Ovary (tissue), 9 donors: ENCODE data around the gene GRIN1. TPM values are rescaled to one million over a fixed set of nuclear protein-coding genes. Genes with fewer than 3 reads are reported as not detected.
A peak's percentile ranks its signal among the peaks of the same experiment; 100 is the strongest.

Source experiments
- DNase-seq, 5 donors: peaks; one replicate each; pipeline ENCODE4 v3.0.0-alpha.2; 2019 to 2020
- H3K27ac ChIP-seq, 2 donors: fragments of 200-600 bp; one replicate each; pipeline versions ENCODE4 v1.5.1 to v1.8.0; 2019 to 2022
- H3K27me3 ChIP-seq: fragments of 200-600 bp; one replicate; pipeline ENCODE4 v1.8.0; 2022
- H3K36me3 ChIP-seq: fragments of 200-600 bp; sonication (generic); one replicate; pipeline ENCODE4 v1.5.1; 2019
- H3K4me1 ChIP-seq: one replicate; pipeline ENCODE4 v1.8.1; 2013; ENCODE audit warnings: mild to moderate bottlenecking, moderate library complexity; ENCODE audit not compliant: insufficient read depth
- H3K4me3 ChIP-seq: fragments of 200-600 bp; sonication (generic); one replicate; pipeline ENCODE4 v1.5.1; 2017
- H3K9me3 ChIP-seq, 2 donors: fragments of 200-600 bp in 1 of 2; sonication (generic) in 1 of 2; one replicate each; pipeline versions ENCODE4 v1.5.1 to v1.8.1; 2013 to 2019; ENCODE audit warnings: mild to moderate bottlenecking in 1 of 2, moderate library complexity in 1 of 2
- EP300 ChIP-seq: sonication (generic); formaldehyde crosslinking; IDR thresholded peaks from one replicate; pipeline ENCODE4 v1.6.1; 2017; ENCODE audit warnings: antibody characterized with exemption
- POLR2A ChIP-seq: fragments of 450-650 bp; IDR thresholded peaks from one replicate; pipeline ENCODE4 v1.6.1; 2017; ENCODE audit warnings: antibody characterized with exemption, mild to moderate bottlenecking, moderate library complexity
- WGBS, 3 donors: extraction: QIAGEN DNeasy Blood & Tissue Kit in 1 of 3; methylation state at CpG; one replicate each; pipeline versions ENCODE4 v1.1.5 to v1.1.7; 2013 to 2017; 5-methylcytosine and 5-hydroxymethylcytosine counted together
- intact Hi-C, 4 donors: fragments of 100-400 bp; cut with DNase I; formaldehyde crosslinking; loops; one replicate each; pipeline versions ENCODE4 v1.11.0 to v1.15.1; 2022 to 2023
- microRNA-seq, 3 donors: library from miRNA; unstranded; fragments of <30 nt; microRNA quantifications; one replicate each; pipeline versions ENCODE4 to v1.2.0, GENCODE V29; 2019 to 2020
- polyA plus RNA-seq, 2 donors: library from polyadenylated mRNA; stranded (reverse); fragments of 200-250 nt in 1 of 2; fragments of 350-450 nt in 1 of 2; fragmentation: Illumina TruSeq in 1 of 2; extraction: RNeasy Lipid Tissue Mini Kit (QIAGEN cat#74804) in 1 of 2; gene quantifications; one replicate each; pipeline ENCODE4 v1.2.3, GENCODE V29; 2013 to 2014
- small RNA-seq: library from RNA; depleted of rRNA; stranded (forward); fragments of <200 nt; gene quantifications from one replicate; pipeline ENCODE3, GENCODE V24; 2016
- total RNA-seq, 7 donors: library from RNA; depleted of rRNA in 2 of 7; stranded (reverse); fragments of >200 nt in 2 of 7; fragmentation: NEBNext Ultra II Directional in 3 of 7; extraction: Animal tissue kit (Norgen Biotek cat#: 25700) in 3 of 7; gene quantifications; one replicate each; pipeline versions ENCODE4 v1.1.0 to v1.2.4, GENCODE V29; 2016 to 2023
- TF ChIP-seq, protein P1 (sequence below), 3 donors: fragments of 450-650 bp in 2 of 3; fragments of 200-600 bp in 1 of 3; IDR thresholded peaks; one replicate each; pipeline versions ENCODE4 v1.5.1 to v1.8.0; 2016 to 2022; ENCODE audit warnings: antibody characterized with exemption in 3 of 3, mild to moderate bottlenecking in 1 of 3
- donor health status: DM: no; HTN: no; CAD: no; lungs with moderate emphysema.
- donor health status: DM: no; HTN: no; CAD: no.
- donor health status: Bipolar disorder and iron deficiency.
- donor health status: DM: yes; HTN: yes; CAD: no.
- donor health status: DM: no; HTN: no; CAD: no.
- donor health status: DM: yes; HTN: yes; CAD: no.

Gene GRIN1
- total and polyA plus RNA-seq, 9 donors = 0.15 TPM; not detected in 8

DNA sequence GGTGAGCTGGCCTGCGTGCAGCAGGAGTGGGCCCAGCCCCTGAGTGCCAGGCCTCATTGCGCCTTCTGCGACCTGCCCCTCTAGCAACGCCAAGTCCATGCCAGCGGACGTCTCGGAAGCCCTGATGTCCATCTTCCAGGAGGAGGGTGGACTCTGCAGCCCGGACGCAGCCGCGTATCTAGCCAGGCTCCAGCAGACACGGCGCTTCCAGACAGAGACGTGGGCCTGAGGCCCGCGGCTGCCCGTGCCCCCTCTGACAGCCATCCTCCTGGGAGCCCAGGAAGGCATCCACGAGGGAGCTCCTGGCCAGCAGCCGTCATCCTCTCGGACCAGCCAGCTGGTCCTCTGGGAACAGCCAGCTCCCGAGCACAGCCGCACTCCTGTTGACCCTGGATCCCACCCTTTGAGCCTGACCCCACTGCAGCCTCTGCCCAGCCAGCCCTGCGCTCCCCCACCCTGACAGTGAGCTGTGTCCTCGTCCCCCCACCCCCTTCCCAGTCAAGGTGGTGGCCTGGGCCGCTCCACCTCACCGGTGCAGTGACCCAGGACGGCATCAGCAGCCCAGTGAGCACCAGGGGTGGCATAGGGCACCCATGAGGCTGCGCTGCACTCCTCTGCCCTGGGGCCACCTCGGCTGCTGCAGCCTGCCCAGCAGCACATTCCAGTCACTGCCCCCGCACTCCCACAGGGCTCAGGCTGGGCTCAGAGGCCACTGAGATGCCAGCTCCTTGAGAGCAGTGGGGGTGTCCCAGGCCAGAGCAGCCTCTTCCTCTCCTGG is 77.4 kb downstream of the GRIN1 start:
- intact Hi-C loops = no loop called here
- H3K27me3 ChIP-seq = no peaks in the 10 kb centered on the region
- WGBS, 3 donors = 84 to 90% (median 87%) methylated on average over 29 to 30 of the region's 30 CpGs
- peaks cover 5% of the 10 kb centered on the region for H3K4me1 ChIP-seq
- no peak overlapping the region for H3K4me3 ChIP-seq
- H3K36me3 ChIP-seq = no peaks in the 10 kb centered on the region
- no peaks in the 10 kb centered on the region for H3K9me3 ChIP-seq
- DNase-seq = no peak
- no peak for TF ChIP-seq POLR2A
- TF ChIP-seq EP300 = no peak
- TF ChIP-seq, protein P1, sequence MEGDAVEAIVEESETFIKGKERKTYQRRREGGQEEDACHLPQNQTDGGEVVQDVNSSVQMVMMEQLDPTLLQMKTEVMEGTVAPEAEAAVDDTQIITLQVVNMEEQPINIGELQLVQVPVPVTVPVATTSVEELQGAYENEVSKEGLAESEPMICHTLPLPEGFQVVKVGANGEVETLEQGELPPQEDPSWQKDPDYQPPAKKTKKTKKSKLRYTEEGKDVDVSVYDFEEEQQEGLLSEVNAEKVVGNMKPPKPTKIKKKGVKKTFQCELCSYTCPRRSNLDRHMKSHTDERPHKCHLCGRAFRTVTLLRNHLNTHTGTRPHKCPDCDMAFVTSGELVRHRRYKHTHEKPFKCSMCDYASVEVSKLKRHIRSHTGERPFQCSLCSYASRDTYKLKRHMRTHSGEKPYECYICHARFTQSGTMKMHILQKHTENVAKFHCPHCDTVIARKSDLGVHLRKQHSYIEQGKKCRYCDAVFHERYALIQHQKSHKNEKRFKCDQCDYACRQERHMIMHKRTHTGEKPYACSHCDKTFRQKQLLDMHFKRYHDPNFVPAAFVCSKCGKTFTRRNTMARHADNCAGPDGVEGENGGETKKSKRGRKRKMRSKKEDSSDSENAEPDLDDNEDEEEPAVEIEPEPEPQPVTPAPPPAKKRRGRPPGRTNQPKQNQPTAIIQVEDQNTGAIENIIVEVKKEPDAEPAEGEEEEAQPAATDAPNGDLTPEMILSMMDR (IDR thresholded peaks at IDR 0.05) = no peak
- no peak overlapping the region for H3K27ac ChIP-seq

DNA sequence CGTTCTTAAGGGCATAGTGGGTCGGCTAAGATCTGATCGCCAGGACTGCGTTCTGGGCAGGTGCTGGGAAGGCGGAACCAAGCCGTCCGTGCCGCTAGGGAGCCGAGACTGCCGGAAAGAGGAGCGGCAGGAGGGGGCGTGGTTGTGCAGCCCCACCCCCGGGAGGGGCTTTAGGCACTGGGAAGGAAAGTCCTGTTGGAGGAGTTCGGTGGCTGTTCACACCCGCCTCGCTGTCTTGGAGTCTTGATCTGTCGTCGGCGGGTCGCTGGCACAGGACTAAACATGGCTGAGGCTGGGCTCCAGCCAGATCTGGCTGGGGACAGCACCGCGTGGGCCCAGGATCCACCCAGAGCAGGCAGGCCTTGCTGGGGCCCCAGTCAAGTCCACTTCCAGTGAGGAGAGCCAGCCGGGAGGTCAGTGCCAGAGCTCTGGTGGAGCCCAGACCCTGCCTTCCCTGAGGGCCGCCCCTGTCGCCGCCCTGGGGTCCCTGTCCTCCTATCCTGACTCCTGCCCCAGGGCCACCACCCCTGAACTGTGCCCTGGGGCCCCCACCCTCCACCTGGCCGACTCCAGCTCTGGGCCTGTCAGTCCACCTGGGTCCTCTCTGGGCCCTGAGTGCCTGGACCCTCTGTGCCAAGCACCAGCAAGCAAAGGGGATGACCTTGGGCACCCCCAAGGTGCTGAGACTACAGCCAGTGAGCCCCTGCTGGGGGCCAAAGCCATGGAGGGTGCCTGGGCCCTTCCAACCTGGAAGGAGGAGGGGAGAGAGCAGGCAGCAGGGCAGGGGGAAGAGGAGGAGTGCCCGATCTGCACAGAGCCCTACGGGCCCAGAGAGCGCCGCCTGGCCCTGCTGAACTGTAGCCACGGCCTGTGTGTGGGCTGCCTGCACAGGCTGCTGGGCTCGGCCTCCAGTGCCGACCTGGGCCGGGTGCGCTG is 78.6 kb downstream of the GRIN1 start:
- TF ChIP-seq, protein P1 (IDR thresholded peaks at IDR 0.05) = no peak
- no peak for TF ChIP-seq EP300
- no peak for TF ChIP-seq POLR2A
- Histone ChIP-seq H3K36me3 (no peaks in the 10 kb centered on the region), H3K27me3 (no peaks in the 10 kb centered on the region), H3K4me1 (peaks cover 6% of the 10 kb centered on the region), H3K27ac (no peak overlapping the region), H3K9me3 (no peaks in the 10 kb centered on the region), H3K4me3 (peak overlapping the region; percentile 14)
- intact Hi-C loops = no loop called here
- WGBS, 3 donors = 40 to 66% (median 46%) methylated on average over 16 to 36 of the region's 36 CpGs
- DNase-seq = peak in 3 of 5 donors; percentile 51 to 72 (median 59)

DNA sequence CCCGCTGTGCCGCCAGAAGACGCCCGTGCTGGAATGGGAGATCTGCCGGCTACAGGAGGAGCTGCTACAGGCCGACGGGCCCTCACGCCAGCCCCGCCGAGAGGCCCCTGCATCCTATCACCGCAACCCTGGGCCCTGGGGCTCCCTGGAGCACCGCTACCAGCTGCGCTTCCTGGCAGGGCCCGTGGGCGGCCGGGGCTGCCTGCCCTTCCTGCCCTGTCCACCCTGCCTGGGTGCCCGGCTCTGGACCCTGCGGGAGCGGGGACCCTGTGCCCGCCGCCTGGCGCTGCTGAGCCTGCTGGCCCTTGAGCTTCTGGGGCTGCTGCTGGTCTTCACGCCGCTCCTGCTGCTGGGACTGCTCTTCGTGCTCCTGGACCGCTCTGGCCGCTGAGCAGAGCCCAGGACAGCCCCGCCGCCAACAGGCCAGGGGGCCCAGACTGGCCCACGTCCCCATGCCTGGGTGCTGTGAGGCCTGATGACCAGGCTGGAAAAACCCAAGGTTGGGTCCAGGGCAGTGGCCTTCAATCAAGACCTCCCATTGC is 79.3 kb downstream of the GRIN1 start:
- peaks cover 11% of the 10 kb centered on the region for H3K4me1 ChIP-seq

More for the DNA sequence above, 79.3 kb downstream of the GRIN1 start:
- H3K27ac ChIP-seq = no peak overlapping the region
- no peaks in the 10 kb centered on the region for H3K9me3 ChIP-seq
- no peak overlapping the region for H3K4me3 ChIP-seq
- no peaks in the 10 kb centered on the region for H3K27me3 ChIP-seq
- no peak for DNase-seq
- intact Hi-C loops = no loop called here
- no peaks in the 10 kb centered on the region for H3K36me3 ChIP-seq
- 81 to 92% (median 90%) methylated on average over 20 to 30 of the region's 30 CpGs for WGBS, 3 donors
- no peak for TF ChIP-seq EP300
- TF ChIP-seq, protein P1 (IDR thresholded peaks at IDR 0.05) = no peak
- TF ChIP-seq POLR2A = no peak

Small RNA genes within 50 kb of the gene (microRNA-seq; reads per million reads assigned to microRNA genes)
- 0 reads per million in 3 donors for gene MIR3621

Small RNA genes within 50 kb of the gene (small RNA-seq; reads per million reads assigned to genes)
- gene MIR3621 = not detected
- not detected for gene RF00153

Other genes starting within 250 kb of the GRIN1 start
Only the 30 nearest of the 31 such genes appear.
- under 1 TPM in 1 of 7 donors, not detected in 6; 1.00 TPM for gene C8G, start 193.9 kb upstream of the GRIN1 start, total RNA-seq
- under 1 TPM in 1 of 2 donors, not detected in 1; 0.38 TPM for gene C8G, start 193.9 kb upstream of the GRIN1 start, polyA plus RNA-seq
- gene LCN12, start 186.9 kb upstream of the GRIN1 start, total RNA-seq = 10 to 100 TPM in 5 of 7 donors, 1 to 10 TPM in 2; 1.3 to 40.9 (median 19.2) TPM
- 1 to 10 TPM; 1.1 to 6.1 TPM for gene LCN12, start 186.9 kb upstream of the GRIN1 start, polyA plus RNA-seq
- gene PTGDS, start 161.7 kb upstream of the GRIN1 start, total RNA-seq = 100 to 1,000 TPM in 2 of 7 donors, 10 to 100 TPM in 4, 1 to 10 TPM in 1; 5.8 to 191 (median 59.8) TPM
- gene PTGDS, start 161.7 kb upstream of the GRIN1 start, polyA plus RNA-seq = 10 to 100 TPM; 13.6 to 43.1 TPM
- gene LCNL1, start 156.2 kb upstream of the GRIN1 start, total RNA-seq = 1 to 10 TPM in 2 of 7 donors, under 1 TPM in 4, not detected in 1; 0.25 to 1.6 (median 0.61) TPM
- under 1 TPM; 0.17 to 0.19 TPM for gene LCNL1, start 156.2 kb upstream of the GRIN1 start, polyA plus RNA-seq
- gene PAXX, start 146.7 kb upstream of the GRIN1 start, total RNA-seq = 10 to 100 TPM; 23.6 to 48.9 (median 37.5) TPM
- gene PAXX, start 146.7 kb upstream of the GRIN1 start, polyA plus RNA-seq = 10 to 100 TPM in 1 of 2 donors, 1 to 10 TPM in 1; 1.1 to 47.8 TPM
- gene CLIC3, start 142.6 kb upstream of the GRIN1 start, total RNA-seq = 1 to 10 TPM in 3 of 7 donors, under 1 TPM in 2, not detected in 2; 0.57 to 6.5 (median 1.5) TPM
- gene CLIC3, start 142.6 kb upstream of the GRIN1 start, polyA plus RNA-seq = 1 to 10 TPM in 1 of 2 donors, not detected in 1; 1.1 TPM
- gene ABCA2, start 110.9 kb upstream of the GRIN1 start, total RNA-seq = 10 to 100 TPM in 5 of 7 donors, 1 to 10 TPM in 2; 5.8 to 26.9 (median 13.7) TPM
- gene ABCA2, start 110.9 kb upstream of the GRIN1 start, polyA plus RNA-seq = 10 to 100 TPM in 1 of 2 donors, 1 to 10 TPM in 1; 2.0 to 10.5 TPM
- gene FUT7, start 107.1 kb upstream of the GRIN1 start, total RNA-seq = under 1 TPM in 1 of 7 donors, not detected in 6; 0.08 TPM
- under 1 TPM in 1 of 2 donors, not detected in 1; 0.07 TPM for gene FUT7, start 107.1 kb upstream of the GRIN1 start, polyA plus RNA-seq
- gene NPDC1, start 93.0 kb upstream of the GRIN1 start, total RNA-seq = 100 to 1,000 TPM in 2 of 7 donors, 10 to 100 TPM in 5; 22.3 to 112 (median 49.9) TPM
- 10 to 100 TPM in 1 of 2 donors, 1 to 10 TPM in 1; 2.1 to 67.9 TPM for gene NPDC1, start 93.0 kb upstream of the GRIN1 start, polyA plus RNA-seq
- gene ENTPD2, start 85.1 kb upstream of the GRIN1 start, total RNA-seq = 1 to 10 TPM in 4 of 7 donors, under 1 TPM in 3; 0.12 to 5.1 (median 1.0) TPM
- under 1 TPM; 0.32 to 0.82 TPM for gene ENTPD2, start 85.1 kb upstream of the GRIN1 start, polyA plus RNA-seq
- gene SAPCD2, start 68.6 kb upstream of the GRIN1 start, total RNA-seq = under 1 TPM in 5 of 7 donors, not detected in 2; 0.24 to 0.62 (median 0.37) TPM
- gene SAPCD2, start 68.6 kb upstream of the GRIN1 start, polyA plus RNA-seq = under 1 TPM; 0.10 to 0.15 TPM
- gene UAP1L1, start 61.6 kb upstream of the GRIN1 start, total RNA-seq = 1 to 10 TPM; 1.3 to 6.3 (median 4.1) TPM
- 1 to 10 TPM; 3.0 to 4.1 TPM for gene UAP1L1, start 61.6 kb upstream of the GRIN1 start, polyA plus RNA-seq
- 10 to 100 TPM; 30.2 to 55.1 (median 38.6) TPM for gene MAN1B1, start 52.2 kb upstream of the GRIN1 start, total RNA-seq
- 100 to 1,000 TPM in 1 of 2 donors, 10 to 100 TPM in 1; 44.0 to 109 TPM for gene MAN1B1, start 52.2 kb upstream of the GRIN1 start, polyA plus RNA-seq
- gene DPP7, start 24.4 kb upstream of the GRIN1 start, total RNA-seq = 100 to 1,000 TPM in 2 of 7 donors, 10 to 100 TPM in 5; 39.8 to 117 (median 95.6) TPM
- gene DPP7, start 24.4 kb upstream of the GRIN1 start, polyA plus RNA-seq = 10 to 100 TPM in 1 of 2 donors, 1 to 10 TPM in 1; 3.0 to 88.7 TPM
- 1 to 10 TPM in 1 of 7 donors, under 1 TPM in 1, not detected in 5; 0.23 to 3.0 TPM for gene LRRC26, start 30.9 kb downstream of the GRIN1 start, total RNA-seq
- gene LRRC26, start 30.9 kb downstream of the GRIN1 start, polyA plus RNA-seq = not detected
- gene TMEM210, start 32.9 kb downstream of the GRIN1 start, total RNA-seq = not detected
- gene TMEM210, start 32.9 kb downstream of the GRIN1 start, polyA plus RNA-seq = not detected
- gene ANAPC2, start 49.4 kb downstream of the GRIN1 start, total RNA-seq = 10 to 100 TPM; 23.1 to 61.5 (median 53.9) TPM
- gene ANAPC2, start 49.4 kb downstream of the GRIN1 start, polyA plus RNA-seq = 10 to 100 TPM in 1 of 2 donors, 1 to 10 TPM in 1; 8.0 to 38.4 TPM
- gene SSNA1, start 49.5 kb downstream of the GRIN1 start, total RNA-seq = 10 to 100 TPM; 34.5 to 60.7 (median 44.5) TPM
- 10 to 100 TPM in 1 of 2 donors, 1 to 10 TPM in 1; 1.6 to 47.3 TPM for gene SSNA1, start 49.5 kb downstream of the GRIN1 start, polyA plus RNA-seq
- gene TPRN, start 61.6 kb downstream of the GRIN1 start, total RNA-seq = 10 to 100 TPM in 6 of 7 donors, 1 to 10 TPM in 1; 6.6 to 18.4 (median 15.9) TPM
- 1 to 10 TPM in 1 of 2 donors, under 1 TPM in 1; 0.68 to 8.6 TPM for gene TPRN, start 61.6 kb downstream of the GRIN1 start, polyA plus RNA-seq
- 10 to 100 TPM; 29.2 to 40.8 (median 37.5) TPM for gene TMEM203, start 66.5 kb downstream of the GRIN1 start, total RNA-seq
- gene TMEM203, start 66.5 kb downstream of the GRIN1 start, polyA plus RNA-seq = 10 to 100 TPM; 35.3 to 38.2 TPM
- gene NDOR1, start 66.5 kb downstream of the GRIN1 start, total RNA-seq = 10 to 100 TPM in 4 of 7 donors, 1 to 10 TPM in 3; 3.7 to 15.2 (median 11.3) TPM
- gene NDOR1, start 66.5 kb downstream of the GRIN1 start, polyA plus RNA-seq = 1 to 10 TPM; 1.1 to 7.2 TPM
- gene RNF208, start 83.1 kb downstream of the GRIN1 start, total RNA-seq = 1 to 10 TPM in 5 of 7 donors, under 1 TPM in 1, not detected in 1; 0.92 to 6.5 (median 3.3) TPM
- gene RNF208, start 83.1 kb downstream of the GRIN1 start, polyA plus RNA-seq = 1 to 10 TPM in 1 of 2 donors, not detected in 1; 2.3 TPM
- gene CYSRT1, start 86.0 kb downstream of the GRIN1 start, total RNA-seq = under 1 TPM in 4 of 7 donors, not detected in 3; 0.15 to 0.80 (median 0.33) TPM
- gene CYSRT1, start 86.0 kb downstream of the GRIN1 start, polyA plus RNA-seq = under 1 TPM in 1 of 2 donors, not detected in 1; 0.12 TPM
- gene RNF224, start 88.3 kb downstream of the GRIN1 start, total RNA-seq = under 1 TPM in 1 of 7 donors, not detected in 6; 0.92 TPM
- gene RNF224, start 88.3 kb downstream of the GRIN1 start, polyA plus RNA-seq = not detected
- gene SLC34A3, start 91.7 kb downstream of the GRIN1 start, total RNA-seq = under 1 TPM in 2 of 7 donors, not detected in 5; 0.15 to 0.46 TPM
- gene SLC34A3, start 91.7 kb downstream of the GRIN1 start, polyA plus RNA-seq = not detected
- 100 to 1,000 TPM in 6 of 7 donors, 10 to 100 TPM in 1; 88.0 to 234 (median 175) TPM for gene TUBB4B, start 102.1 kb downstream of the GRIN1 start, total RNA-seq
- 10 to 100 TPM; 62.8 to 88.6 TPM for gene TUBB4B, start 102.1 kb downstream of the GRIN1 start, polyA plus RNA-seq
- not detected for gene STPG3, start 112.1 kb downstream of the GRIN1 start, total RNA-seq
- not detected for gene STPG3, start 112.1 kb downstream of the GRIN1 start, polyA plus RNA-seq
- gene NELFB, start 116.2 kb downstream of the GRIN1 start, total RNA-seq = 10 to 100 TPM; 20.3 to 56.6 (median 44.5) TPM
- gene NELFB, start 116.2 kb downstream of the GRIN1 start, polyA plus RNA-seq = 10 to 100 TPM; 10.9 to 50.8 TPM
- 10 to 100 TPM in 4 of 7 donors, 1 to 10 TPM in 3; 6.4 to 16.3 (median 11.2) TPM for gene TOR4A, start 138.6 kb downstream of the GRIN1 start, total RNA-seq
- 1 to 10 TPM in 1 of 2 donors, under 1 TPM in 1; 0.85 to 5.3 TPM for gene TOR4A, start 138.6 kb downstream of the GRIN1 start, polyA plus RNA-seq
- 10 to 100 TPM in 1 of 7 donors, 1 to 10 TPM in 6; 1.3 to 13.8 (median 4.6) TPM for gene NRARP, start 163.1 kb downstream of the GRIN1 start, total RNA-seq
- gene NRARP, start 163.1 kb downstream of the GRIN1 start, polyA plus RNA-seq = 1 to 10 TPM; 2.6 to 3.4 TPM